Measurements from ENCODE around the gene FNBP1L. TPM values are rescaled to one million over a fixed set of nuclear protein-coding genes. Genes with fewer than 3 reads are reported as not detected.

The FNBP1L gene
- total and polyA plus RNA-seq, 9 of the 15 experiments (the other 6 are each of a cell fraction or from before 2014, with no cell fraction given), result 1.4 to 6.9 (median 5.9) TPM

DNA sequence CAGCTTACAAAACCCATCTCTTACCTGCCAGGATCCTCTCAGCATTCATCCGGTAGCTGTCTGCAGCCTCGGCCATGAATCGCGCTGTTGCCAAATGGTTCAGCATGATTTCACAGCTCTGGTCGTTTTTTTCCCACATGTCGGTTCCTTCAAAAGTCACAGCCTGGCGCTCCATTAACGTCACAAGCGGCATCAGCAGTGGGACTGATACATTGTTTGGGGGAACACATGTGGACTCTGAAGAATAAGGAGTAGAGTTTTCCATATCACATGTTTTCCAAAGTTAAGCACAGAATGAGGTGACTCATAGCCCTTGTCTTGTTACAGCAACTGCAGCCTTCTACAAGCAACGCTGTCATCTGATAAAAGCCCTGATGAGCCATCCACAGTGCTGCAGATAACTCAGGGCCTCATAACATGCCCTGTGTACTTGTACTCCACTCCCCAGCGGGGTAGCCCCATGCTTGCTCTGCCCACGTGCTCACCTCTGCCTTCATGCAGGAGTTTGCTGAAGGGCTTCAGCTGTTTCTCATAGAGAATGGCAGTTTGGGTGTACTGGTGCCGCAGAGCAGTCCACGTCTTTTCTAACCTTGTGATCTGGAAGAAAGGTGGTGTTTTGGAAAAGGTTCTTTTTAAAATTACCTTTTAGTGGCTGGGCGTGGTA is 119.5 kb downstream of the FNBP1L start (continued):
- TF ChIP-seq, protein P1, sequence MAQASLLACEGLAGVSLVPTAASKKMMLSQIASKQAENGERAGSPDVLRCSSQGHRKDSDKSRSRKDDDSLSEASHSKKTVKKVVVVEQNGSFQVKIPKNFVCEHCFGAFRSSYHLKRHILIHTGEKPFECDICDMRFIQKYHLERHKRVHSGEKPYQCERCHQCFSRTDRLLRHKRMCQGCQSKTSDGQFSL (CRISPR knock-in tag; IDR thresholded peaks at IDR 0.05), result no peak
- TF ChIP-seq, protein P1 (tag; IDR thresholded peaks at IDR 0.05), result no peak
- TF ChIP-seq, protein P2, sequence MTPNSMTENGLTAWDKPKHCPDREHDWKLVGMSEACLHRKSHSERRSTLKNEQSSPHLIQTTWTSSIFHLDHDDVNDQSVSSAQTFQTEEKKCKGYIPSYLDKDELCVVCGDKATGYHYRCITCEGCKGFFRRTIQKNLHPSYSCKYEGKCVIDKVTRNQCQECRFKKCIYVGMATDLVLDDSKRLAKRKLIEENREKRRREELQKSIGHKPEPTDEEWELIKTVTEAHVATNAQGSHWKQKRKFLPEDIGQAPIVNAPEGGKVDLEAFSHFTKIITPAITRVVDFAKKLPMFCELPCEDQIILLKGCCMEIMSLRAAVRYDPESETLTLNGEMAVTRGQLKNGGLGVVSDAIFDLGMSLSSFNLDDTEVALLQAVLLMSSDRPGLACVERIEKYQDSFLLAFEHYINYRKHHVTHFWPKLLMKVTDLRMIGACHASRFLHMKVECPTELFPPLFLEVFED (CRISPR knock-in tag; conservative IDR thresholded peaks at IDR 0.05), result peak; percentile 26; the same call in 1 of the 2 replicates
- TF ChIP-seq, protein P3, sequence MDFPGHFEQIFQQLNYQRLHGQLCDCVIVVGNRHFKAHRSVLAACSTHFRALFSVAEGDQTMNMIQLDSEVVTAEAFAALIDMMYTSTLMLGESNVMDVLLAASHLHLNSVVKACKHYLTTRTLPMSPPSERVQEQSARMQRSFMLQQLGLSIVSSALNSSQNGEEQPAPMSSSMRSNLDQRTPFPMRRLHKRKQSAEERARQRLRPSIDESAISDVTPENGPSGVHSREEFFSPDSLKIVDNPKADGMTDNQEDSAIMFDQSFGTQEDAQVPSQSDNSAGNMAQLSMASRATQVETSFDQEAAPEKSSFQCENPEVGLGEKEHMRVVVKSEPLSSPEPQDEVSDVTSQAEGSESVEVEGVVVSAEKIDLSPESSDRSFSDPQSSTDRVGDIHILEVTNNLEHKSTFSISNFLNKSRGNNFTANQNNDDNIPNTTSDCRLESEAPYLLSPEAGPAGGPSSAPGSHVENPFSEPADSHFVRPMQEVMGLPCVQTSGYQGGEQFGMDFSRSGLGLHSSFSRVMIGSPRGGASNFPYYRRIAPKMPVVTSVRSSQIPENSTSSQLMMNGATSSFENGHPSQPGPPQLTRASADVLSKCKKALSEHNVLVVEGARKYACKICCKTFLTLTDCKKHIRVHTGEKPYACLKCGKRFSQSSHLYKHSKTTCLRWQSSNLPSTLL (IDR thresholded peaks at IDR 0.05), result no peak
- no peak for TF ChIP-seq ZNF316 (IDR thresholded peaks at IDR 0.05)
- no peak for TF ChIP-seq KDM5B (IDR thresholded peaks at IDR 0.05; ENCODE audit: insufficient replicate concordance, low read depth, low read length)
- TF ChIP-seq, protein P4, sequence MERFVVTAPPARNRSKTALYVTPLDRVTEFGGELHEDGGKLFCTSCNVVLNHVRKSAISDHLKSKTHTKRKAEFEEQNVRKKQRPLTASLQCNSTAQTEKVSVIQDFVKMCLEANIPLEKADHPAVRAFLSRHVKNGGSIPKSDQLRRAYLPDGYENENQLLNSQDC (CRISPR knock-in tag; IDR thresholded peaks at IDR 0.05), result no peak
- TF ChIP-seq SMARCA5 (IDR thresholded peaks at IDR 0.05), result no peak
- TF ChIP-seq NR2F6 (CRISPR knock-in tag; IDR thresholded peaks at IDR 0.05), result no peak
- no peak for TF ChIP-seq ZNF551 (CRISPR knock-in tag; IDR thresholded peaks at IDR 0.05)
- TF ChIP-seq ZNF23 (CRISPR knock-in tag; IDR thresholded peaks at IDR 0.05), result 0 out of 2 replicates have a peak, but pooled peaks have one; percentile 10
- peak; percentile 100 for TF ChIP-seq JUND (IDR thresholded peaks at IDR 0.05; ENCODE audit: borderline replicate concordance, low read depth, low read length)
- peak; percentile 100 for TF ChIP-seq JUND (tag; IDR thresholded peaks at IDR 0.05; ENCODE audit: borderline replicate concordance, low read depth, low read length)
- TF ChIP-seq ZNF24 (IDR thresholded peaks at IDR 0.05), result no peak
- TF ChIP-seq ZNF699 (CRISPR knock-in tag; IDR thresholded peaks at IDR 0.05; ENCODE audit: insufficient replicate concordance), result no peak
- TF ChIP-seq POLR2G (IDR thresholded peaks at IDR 0.05; ENCODE audit: low read depth, low read length), result no peak
- TF ChIP-seq TEAD2 (tag; IDR thresholded peaks at IDR 0.05), result no peak
- TF ChIP-seq PHB (CRISPR knock-in tag; IDR thresholded peaks at IDR 0.05), result no peak
- no peak for TF ChIP-seq ZNF764 (CRISPR knock-in tag; IDR thresholded peaks at IDR 0.05; ENCODE audit: low read depth)
- TF ChIP-seq POLR2B (IDR thresholded peaks at IDR 0.05; ENCODE audit: low read depth, partially characterized antibody), result peak; percentile 45
- TF ChIP-seq ZNF324 (CRISPR knock-in tag; IDR thresholded peaks at IDR 0.05), result no peak; the same call in 1 of the 2 replicates
- TF ChIP-seq BCOR (IDR thresholded peaks at IDR 0.05), result peak; percentile 73
- TF ChIP-seq NBN (IDR thresholded peaks at IDR 0.05; ENCODE audit: low read depth), result peak; percentile 92; the same call in 1 of the 2 replicates
- TF ChIP-seq ZNF780A (CRISPR knock-in tag; IDR thresholded peaks at IDR 0.05), result no peak
- no peak for TF ChIP-seq HDAC6 (IDR thresholded peaks at IDR 0.05; ENCODE audit: low read depth, low read length)
- TF ChIP-seq, protein P5, sequence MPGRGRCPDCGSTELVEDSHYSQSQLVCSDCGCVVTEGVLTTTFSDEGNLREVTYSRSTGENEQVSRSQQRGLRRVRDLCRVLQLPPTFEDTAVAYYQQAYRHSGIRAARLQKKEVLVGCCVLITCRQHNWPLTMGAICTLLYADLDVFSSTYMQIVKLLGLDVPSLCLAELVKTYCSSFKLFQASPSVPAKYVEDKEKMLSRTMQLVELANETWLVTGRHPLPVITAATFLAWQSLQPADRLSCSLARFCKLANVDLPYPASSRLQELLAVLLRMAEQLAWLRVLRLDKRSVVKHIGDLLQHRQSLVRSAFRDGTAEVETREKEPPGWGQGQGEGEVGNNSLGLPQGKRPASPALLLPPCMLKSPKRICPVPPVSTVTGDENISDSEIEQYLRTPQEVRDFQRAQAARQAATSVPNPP (IDR thresholded peaks at IDR 0.05; ENCODE audit: borderline replicate concordance, insufficient read depth, insufficient read length), result no peak
